SK-N-SH treated with all-trans-retinoic acid at 6 μM for 48 hours (cell line): ENCODE results near the gene EPRS1.

Source experiments
- ATAC-seq: fragments of 200-7000 bp; cut with Tn5 transposase; 3 replicates; pipeline ENCODE4 v1.9.1; 2020; ENCODE audit warnings: mild to moderate bottlenecking, moderate library complexity
- ARNTL ChIP-seq: fragments of 450-650 bp; formaldehyde crosslinking; IDR thresholded peaks from 2 replicates; pipeline ENCODE4 v1.5.0; 2020; ENCODE audit warnings: low read depth, mild to moderate bottlenecking, moderate library complexity, borderline replicate concordance
- CSDC2 ChIP-seq: fragments of 250-450 bp; sonication (Bioruptor Pico); IDR thresholded peaks from 2 replicates; pipeline ENCODE4 v1.5.0; 2020; ENCODE audit warnings: mild to moderate bottlenecking, moderate library complexity
- ESRRG ChIP-seq: fragments of 250-450 bp; sonication (Bioruptor Pico); IDR thresholded peaks from 2 replicates; pipeline ENCODE4 v1.6.1; 2021; ENCODE audit warnings: mild to moderate bottlenecking
- GLIS3 ChIP-seq: fragments of 250-450 bp; sonication (Bioruptor Pico); IDR thresholded peaks from 2 replicates; pipeline ENCODE4 v1.5.0; 2020; ENCODE audit warnings: mild to moderate bottlenecking, moderate library complexity
- ISL1 ChIP-seq: fragments of 250-450 bp; sonication (Bioruptor Pico); IDR thresholded peaks from 2 replicates; pipeline ENCODE4 v2.1.2; 2022; ENCODE audit warnings: mild to moderate bottlenecking, moderate library complexity
- OSR1 ChIP-seq: fragments of 250-450 bp; sonication (Bioruptor Pico); IDR thresholded peaks from 2 replicates; pipeline ENCODE4 v1.8.0; 2022; ENCODE audit warnings: moderate library complexity, mild to moderate bottlenecking, inconsistent platforms
- POU6F1 ChIP-seq: fragments of 250-450 bp; sonication (Bioruptor Pico); IDR thresholded peaks from 2 replicates; pipeline ENCODE4 v1.8.0; 2021; ENCODE audit warnings: low read depth, mild to moderate bottlenecking, moderate library complexity, borderline replicate concordance
- PPARA ChIP-seq: fragments of 250-450 bp; sonication (Bioruptor Pico); IDR thresholded peaks from 2 replicates; pipeline ENCODE4 v1.5.0; 2020; ENCODE audit warnings: mild to moderate bottlenecking, borderline replicate concordance
- RARB ChIP-seq: fragments of 250-450 bp; sonication (Bioruptor Pico); IDR thresholded peaks from 2 replicates; pipeline ENCODE4 v1.8.0; 2021; ENCODE audit warnings: mild to moderate bottlenecking, moderate library complexity
- SNAI2 ChIP-seq: fragments of 250-450 bp; sonication (Bioruptor Pico); IDR thresholded peaks from 2 replicates; pipeline ENCODE4 v1.5.0; 2020; ENCODE audit warnings: mild to moderate bottlenecking, moderate library complexity
- TOX ChIP-seq: fragments of 250-450 bp; sonication (Bioruptor Pico); IDR thresholded peaks from 2 replicates; pipeline ENCODE4 v1.8.0; 2021; ENCODE audit warnings: mild to moderate bottlenecking, moderate library complexity, borderline replicate concordance
- ZC3H10 ChIP-seq: fragments of 250-450 bp; sonication (Bioruptor Pico); IDR thresholded peaks from 2 replicates; pipeline ENCODE4 v1.5.1; 2021; ENCODE audit warnings: mild to moderate bottlenecking, moderate library complexity
- ZFP3 ChIP-seq: fragments of 250-450 bp; sonication (Bioruptor Pico); IDR thresholded peaks from 2 replicates; pipeline ENCODE4 v1.5.0; 2020; ENCODE audit warnings: mild to moderate bottlenecking, moderate library complexity
- ZFP30 ChIP-seq: fragments of 450-650 bp; formaldehyde crosslinking; IDR thresholded peaks from 2 replicates; pipeline ENCODE4 v1.5.0; 2022; ENCODE audit warnings: mild to moderate bottlenecking, moderate library complexity
- ZNF565 ChIP-seq: fragments of 450-650 bp; formaldehyde crosslinking; conservative IDR thresholded peaks from 2 replicates; pipeline ENCODE4 v1.5.0; 2020; ENCODE audit warnings: low read depth, mild to moderate bottlenecking, moderate library complexity
- ZNF70 ChIP-seq: fragments of 450-650 bp; formaldehyde crosslinking; IDR thresholded peaks from 2 replicates; pipeline ENCODE4 v1.5.0; 2020; ENCODE audit warnings: mild to moderate bottlenecking, moderate library complexity
- ZNF8 ChIP-seq: fragments of 450-650 bp; formaldehyde crosslinking; IDR thresholded peaks from 2 replicates; pipeline ENCODE4 v1.5.0; 2020; ENCODE audit warnings: mild to moderate bottlenecking, moderate library complexity
- TF ChIP-seq, protein P1 (sequence below): fragments of 250-450 bp; sonication (Bioruptor Pico); IDR thresholded peaks from 2 replicates; pipeline ENCODE4 v1.5.0; 2020; ENCODE audit warnings: mild to moderate bottlenecking, moderate library complexity
- TF ChIP-seq, protein P2 (sequence below): fragments of 250-450 bp; sonication (Bioruptor Pico); IDR thresholded peaks from 2 replicates; pipeline ENCODE4 v1.5.1; 2021; ENCODE audit warnings: mild to moderate bottlenecking, moderate library complexity
- TF ChIP-seq, protein P3 (sequence below): fragments of 250-450 bp; sonication (Bioruptor Pico); IDR thresholded peaks from 2 replicates; pipeline ENCODE4 v1.5.1; 2020; ENCODE audit warnings: low read depth, mild to moderate bottlenecking, moderate library complexity
- TF ChIP-seq, protein P4 (sequence below): fragments of 250-450 bp; sonication (Bioruptor Pico); IDR thresholded peaks from 2 replicates; pipeline ENCODE4 v1.8.0; 2020; ENCODE audit warnings: mild to moderate bottlenecking, moderate library complexity, borderline replicate concordance

The EPRS1 gene

DNA sequence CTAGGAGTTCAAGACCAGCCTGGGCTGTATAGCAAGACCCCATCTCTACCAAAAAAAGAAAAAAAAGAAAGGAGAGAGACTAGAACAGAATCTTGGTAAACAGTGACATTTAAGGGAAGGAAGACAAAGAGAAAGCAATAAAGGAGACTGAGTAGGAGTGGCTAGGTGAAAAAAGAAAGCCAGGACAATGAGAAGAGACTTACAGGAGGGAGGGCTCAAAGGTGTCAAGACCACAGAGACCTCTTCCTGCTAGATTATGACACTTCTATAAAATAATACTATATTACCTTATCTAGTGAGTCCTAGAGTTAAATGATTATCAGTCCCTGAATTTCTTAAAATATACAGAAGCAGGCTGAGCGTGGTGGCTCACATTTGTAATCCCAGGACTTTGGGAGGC is 10.1 kb upstream of the EPRS1 start:
- no peak for ATAC-seq
- TF ChIP-seq CSDC2 (CRISPR knock-in tag), result no peak
- TF ChIP-seq ESRRG, result no peak
- TF ChIP-seq ZC3H10, result no peak
- no peak for TF ChIP-seq POU6F1 (CRISPR knock-in tag)
- TF ChIP-seq, protein P1, sequence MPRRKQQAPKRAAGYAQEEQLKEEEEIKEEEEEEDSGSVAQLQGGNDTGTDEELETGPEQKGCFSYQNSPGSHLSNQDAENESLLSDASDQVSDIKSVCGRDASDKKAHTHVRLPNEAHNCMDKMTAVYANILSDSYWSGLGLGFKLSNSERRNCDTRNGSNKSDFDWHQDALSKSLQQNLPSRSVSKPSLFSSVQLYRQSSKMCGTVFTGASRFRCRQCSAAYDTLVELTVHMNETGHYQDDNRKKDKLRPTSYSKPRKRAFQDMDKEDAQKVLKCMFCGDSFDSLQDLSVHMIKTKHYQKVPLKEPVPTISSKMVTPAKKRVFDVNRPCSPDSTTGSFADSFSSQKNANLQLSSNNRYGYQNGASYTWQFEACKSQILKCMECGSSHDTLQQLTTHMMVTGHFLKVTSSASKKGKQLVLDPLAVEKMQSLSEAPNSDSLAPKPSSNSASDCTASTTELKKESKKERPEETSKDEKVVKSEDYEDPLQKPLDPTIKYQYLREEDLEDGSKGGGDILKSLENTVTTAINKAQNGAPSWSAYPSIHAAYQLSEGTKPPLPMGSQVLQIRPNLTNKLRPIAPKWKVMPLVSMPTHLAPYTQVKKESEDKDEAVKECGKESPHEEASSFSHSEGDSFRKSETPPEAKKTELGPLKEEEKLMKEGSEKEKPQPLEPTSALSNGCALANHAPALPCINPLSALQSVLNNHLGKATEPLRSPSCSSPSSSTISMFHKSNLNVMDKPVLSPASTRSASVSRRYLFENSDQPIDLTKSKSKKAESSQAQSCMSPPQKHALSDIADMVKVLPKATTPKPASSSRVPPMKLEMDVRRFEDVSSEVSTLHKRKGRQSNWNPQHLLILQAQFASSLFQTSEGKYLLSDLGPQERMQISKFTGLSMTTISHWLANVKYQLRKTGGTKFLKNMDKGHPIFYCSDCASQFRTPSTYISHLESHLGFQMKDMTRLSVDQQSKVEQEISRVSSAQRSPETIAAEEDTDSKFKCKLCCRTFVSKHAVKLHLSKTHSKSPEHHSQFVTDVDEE (CRISPR knock-in tag), result no peak
- TF ChIP-seq, protein P2, sequence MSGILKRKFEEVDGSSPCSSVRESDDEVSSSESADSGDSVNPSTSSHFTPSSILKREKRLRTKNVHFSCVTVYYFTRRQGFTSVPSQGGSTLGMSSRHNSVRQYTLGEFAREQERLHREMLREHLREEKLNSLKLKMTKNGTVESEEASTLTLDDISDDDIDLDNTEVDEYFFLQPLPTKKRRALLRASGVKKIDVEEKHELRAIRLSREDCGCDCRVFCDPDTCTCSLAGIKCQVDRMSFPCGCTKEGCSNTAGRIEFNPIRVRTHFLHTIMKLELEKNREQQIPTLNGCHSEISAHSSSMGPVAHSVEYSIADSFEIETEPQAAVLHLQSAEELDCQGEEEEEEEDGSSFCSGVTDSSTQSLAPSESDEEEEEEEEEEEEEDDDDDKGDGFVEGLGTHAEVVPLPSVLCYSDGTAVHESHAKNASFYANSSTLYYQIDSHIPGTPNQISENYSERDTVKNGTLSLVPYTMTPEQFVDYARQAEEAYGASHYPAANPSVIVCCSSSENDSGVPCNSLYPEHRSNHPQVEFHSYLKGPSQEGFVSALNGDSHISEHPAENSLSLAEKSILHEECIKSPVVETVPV, result no peak
- TF ChIP-seq ZNF8, result no peak
- TF ChIP-seq OSR1 (CRISPR knock-in tag), result no peak
- TF ChIP-seq SNAI2 (CRISPR knock-in tag), result no peak
- TF ChIP-seq, protein P3, sequence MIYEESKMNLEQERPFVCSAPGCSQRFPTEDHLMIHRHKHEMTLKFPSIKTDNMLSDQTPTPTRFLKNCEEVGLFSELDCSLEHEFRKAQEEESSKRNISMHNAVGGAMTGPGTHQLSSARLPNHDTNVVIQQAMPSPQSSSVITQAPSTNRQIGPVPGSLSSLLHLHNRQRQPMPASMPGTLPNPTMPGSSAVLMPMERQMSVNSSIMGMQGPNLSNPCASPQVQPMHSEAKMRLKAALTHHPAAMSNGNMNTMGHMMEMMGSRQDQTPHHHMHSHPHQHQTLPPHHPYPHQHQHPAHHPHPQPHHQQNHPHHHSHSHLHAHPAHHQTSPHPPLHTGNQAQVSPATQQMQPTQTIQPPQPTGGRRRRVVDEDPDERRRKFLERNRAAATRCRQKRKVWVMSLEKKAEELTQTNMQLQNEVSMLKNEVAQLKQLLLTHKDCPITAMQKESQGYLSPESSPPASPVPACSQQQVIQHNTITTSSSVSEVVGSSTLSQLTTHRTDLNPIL, result no peak
- TF ChIP-seq, protein P4, sequence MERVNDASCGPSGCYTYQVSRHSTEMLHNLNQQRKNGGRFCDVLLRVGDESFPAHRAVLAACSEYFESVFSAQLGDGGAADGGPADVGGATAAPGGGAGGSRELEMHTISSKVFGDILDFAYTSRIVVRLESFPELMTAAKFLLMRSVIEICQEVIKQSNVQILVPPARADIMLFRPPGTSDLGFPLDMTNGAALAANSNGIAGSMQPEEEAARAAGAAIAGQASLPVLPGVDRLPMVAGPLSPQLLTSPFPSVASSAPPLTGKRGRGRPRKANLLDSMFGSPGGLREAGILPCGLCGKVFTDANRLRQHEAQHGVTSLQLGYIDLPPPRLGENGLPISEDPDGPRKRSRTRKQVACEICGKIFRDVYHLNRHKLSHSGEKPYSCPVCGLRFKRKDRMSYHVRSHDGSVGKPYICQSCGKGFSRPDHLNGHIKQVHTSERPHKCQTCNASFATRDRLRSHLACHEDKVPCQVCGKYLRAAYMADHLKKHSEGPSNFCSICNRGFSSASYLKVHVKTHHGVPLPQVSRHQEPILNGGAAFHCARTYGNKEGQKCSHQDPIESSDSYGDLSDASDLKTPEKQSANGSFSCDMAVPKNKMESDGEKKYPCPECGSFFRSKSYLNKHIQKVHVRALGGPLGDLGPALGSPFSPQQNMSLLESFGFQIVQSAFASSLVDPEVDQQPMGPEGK (CRISPR knock-in tag), result no peak
- no peak for TF ChIP-seq PPARA (CRISPR knock-in tag)
- TF ChIP-seq ZNF565, result no peak
- no peak for TF ChIP-seq ARNTL (CRISPR knock-in tag)
- no peak for TF ChIP-seq ZFP3 (CRISPR knock-in tag)
- no peak for TF ChIP-seq TOX (CRISPR knock-in tag)
- TF ChIP-seq ISL1 (CRISPR knock-in tag), result no peak
- no peak for TF ChIP-seq ZFP30
- no peak for TF ChIP-seq ZNF70 (CRISPR knock-in tag)

- TF ChIP-seq ZNF565, result no peak
- TF ChIP-seq ZNF70 (CRISPR knock-in tag), result no peak
- TF ChIP-seq ZFP3 (CRISPR knock-in tag), result no peak
- no peak for TF ChIP-seq TOX (CRISPR knock-in tag)
- no peak for TF ChIP-seq ISL1 (CRISPR knock-in tag)
- no peak for TF ChIP-seq ZC3H10
- TF ChIP-seq OSR1 (CRISPR knock-in tag), result no peak
- TF ChIP-seq RARB, result no peak
- TF ChIP-seq ZFP30, result no peak
- TF ChIP-seq CSDC2 (CRISPR knock-in tag), result no peak
- TF ChIP-seq ARNTL (CRISPR knock-in tag), result no peak
- no peak for TF ChIP-seq ZNF8
- TF ChIP-seq, all 23 proteins: peak for 0
- peak; percentile 28 for ATAC-seq
Observed at GRCh38 chr1:220045356-220046051, 801 bp downstream of the EPRS1 start.

DNA sequence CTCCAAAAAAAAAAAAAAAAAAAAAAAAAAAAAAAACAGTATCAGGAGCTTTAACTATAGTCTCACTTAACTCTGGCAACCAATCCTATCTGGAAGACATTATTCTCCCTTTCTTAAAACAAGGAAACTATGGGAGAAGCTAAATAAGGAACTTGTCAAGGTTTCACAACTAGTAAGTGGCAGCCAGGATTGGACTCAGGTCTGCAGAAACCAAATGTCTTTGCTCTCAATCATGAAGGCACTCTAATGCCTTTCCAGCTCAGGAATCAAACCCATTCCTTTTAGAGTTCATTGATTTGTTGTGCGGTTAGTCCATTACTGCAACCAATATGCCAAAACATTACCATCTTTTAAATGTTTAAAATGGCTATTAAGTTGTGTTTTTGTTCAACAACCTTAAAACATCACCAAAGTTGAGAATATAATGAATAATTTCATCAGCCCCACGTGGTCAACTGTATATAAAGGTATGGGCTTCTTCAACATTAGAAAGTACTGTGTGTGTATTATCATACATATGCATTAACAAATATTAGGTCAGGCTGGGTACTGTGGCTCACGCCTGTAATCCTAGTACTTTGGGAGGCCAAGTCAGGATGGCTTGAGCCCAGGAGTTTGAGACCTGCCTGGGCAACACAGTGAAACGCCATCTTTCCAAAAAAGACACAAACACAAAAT is 1.5 kb downstream of the EPRS1 start:
- no peak for ATAC-seq
- TF ChIP-seq GLIS3 (CRISPR knock-in tag) (no peak), CSDC2 (CRISPR knock-in tag) (no peak), SNAI2 (CRISPR knock-in tag) (no peak), PPARA (CRISPR knock-in tag) (no peak), ZC3H10 (no peak), ARNTL (CRISPR knock-in tag) (no peak), ZFP30 (no peak), ESRRG (no peak), TOX (CRISPR knock-in tag) (no peak), ZNF565 (no peak), POU6F1 (CRISPR knock-in tag) (no peak), ISL1 (CRISPR knock-in tag) (no peak)
- TF ChIP-seq, protein P3, result no peak
- TF ChIP-seq, protein P2, result no peak
